GM08714 (cell line): ENCODE data around the gene SRGAP2C.
"Not testable (repeated sequence)": the region's sequence is repeated elsewhere in the genome, so short reads cannot be mapped to it uniquely, and the experiment has no call there.

Experiments
- H3K4me3 ChIP-seq: fragments of 200-500 bp; sonication (Bioruptor generic); 2 replicates; pipeline ENCODE4 v1.5.1; 2014; ENCODE audit warnings: mild to moderate bottlenecking, low read length, inconsistent platforms

Gene SRGAP2C

DNA sequence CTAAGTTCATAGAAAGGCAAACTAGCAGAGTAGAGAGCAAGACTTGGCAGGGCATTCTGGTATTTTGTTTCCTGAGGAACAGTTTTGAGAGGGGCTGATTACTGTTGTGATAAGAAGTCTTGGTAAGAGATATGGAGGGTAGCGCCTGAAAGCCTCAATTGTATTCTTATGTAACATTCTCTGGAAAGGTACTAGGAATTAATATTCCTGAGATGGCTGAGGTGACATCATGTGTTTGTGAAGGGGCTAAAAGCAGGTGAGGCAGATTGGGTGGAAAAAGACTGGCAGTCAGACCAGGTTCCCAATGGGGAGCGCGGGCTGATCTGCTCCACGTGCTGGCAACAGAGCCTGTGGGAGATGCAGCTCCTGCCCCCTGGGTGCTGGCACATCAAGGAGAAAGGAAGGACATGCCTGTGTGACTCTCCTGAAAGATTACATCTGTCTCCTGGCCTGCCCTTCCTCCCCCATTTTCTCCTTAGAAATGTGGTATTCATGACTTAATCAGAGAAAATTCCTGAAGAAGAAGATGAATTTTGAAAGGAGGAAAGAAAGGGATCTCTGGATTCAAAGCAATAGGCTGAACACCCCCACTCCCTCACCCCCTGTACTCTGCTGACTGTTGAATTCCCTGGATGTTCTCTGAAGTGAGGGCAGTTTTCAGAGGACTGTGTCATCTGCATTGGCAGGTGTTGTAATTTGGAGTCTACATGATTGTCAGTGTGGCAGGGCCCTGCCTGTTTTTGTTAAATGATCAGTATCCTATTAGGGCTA lies 94.2 kb downstream of the SRGAP2C start:
- H3K4me3 ChIP-seq, result not testable (repeated sequence)

DNA sequence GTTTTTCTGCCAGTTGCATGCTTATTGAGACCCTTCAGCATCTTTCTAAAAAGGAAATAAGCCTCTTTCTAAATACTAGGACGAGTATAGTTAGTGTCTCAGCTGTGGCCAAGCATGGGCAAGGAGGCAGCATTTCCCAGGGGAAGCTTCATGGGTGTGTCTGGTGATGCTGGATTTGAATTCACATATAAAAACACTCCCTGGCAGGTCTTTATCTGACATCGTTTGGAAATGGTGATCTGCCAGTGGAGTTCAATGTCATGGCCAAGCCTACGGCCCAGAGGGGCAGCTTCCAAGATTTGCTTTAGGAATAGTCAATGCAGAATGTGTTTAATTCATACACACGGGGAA lies 94.7 kb downstream of the SRGAP2C start:
- not testable (repeated sequence) for H3K4me3 ChIP-seq

DNA sequence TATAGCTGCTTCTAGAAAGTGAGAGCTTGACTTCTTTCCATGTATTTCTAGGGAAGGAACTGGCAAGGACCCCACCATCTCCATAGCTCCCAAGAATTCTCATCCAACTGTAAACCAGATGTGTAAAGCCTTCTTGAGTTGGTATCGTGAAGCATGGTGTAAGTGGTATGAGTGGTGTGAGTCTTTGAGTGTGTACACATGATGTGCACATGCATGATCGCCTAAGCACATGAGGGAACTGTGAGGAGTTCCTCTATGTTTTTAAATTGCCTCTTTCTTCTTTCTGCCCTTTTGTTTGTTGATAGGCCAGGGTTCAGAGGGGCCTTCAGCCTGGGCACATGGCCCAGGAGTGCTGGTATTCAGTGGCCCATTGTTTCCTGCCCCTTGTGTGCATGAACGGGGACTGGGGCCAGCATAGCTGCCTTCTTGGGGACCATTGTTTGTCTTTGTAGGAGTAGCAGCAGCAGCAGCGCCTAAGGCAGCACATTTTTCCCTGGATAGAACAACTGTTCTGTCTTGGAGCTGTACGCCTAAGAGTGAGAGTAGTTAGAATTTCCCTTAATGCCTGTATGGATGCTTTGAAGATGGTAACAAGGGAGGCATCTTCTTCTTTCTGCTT lies 96.0 kb downstream of the SRGAP2C start:
- not testable (repeated sequence) for H3K4me3 ChIP-seq

DNA sequence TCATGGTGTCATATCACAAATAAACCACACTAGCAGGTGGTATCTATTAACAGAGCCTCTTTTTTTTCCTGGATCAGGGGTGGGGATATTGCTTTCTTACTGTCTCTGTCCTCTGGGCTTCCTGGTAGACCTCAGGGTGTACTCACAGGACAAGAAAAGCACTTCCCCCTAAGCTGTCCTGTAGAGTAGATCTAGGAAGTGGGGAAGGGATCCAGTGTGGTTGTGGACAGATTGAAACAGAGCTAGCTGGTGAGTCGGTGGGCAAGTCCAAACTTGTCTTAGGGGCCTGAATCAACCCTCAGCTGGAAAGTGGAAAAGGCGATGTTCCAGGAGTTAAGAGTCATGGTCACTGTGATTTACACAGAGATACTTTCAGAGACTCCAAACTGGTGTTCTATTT lies 96.7 kb downstream of the SRGAP2C start:
- not testable (repeated sequence) for H3K4me3 ChIP-seq

DNA sequence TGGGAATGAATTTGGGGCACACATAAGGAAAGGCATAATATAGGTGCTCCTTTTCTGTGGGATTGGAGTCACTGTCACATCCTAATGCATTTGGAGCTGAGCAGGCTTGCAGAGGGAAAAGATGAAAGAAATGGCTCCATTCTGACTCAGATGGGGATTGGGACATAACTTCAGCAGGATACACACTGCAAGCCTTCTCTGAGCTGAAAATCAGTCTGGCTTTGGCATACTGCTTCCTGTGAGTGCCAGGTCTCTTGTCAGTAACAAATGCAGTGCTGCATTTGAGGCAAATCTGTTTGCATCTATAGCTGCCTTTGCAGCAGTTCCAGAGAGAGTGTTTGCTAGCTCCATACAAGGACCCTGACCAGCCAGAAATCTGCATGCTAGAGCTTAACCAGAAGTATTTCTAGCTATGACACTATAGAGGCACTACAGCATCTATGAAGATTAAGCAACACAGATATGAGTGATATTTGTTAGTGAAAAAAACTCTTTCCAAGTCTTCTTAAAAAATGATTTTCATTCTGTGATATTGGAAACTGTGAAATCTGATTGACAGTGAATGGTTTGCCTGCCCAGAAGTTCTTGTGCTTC lies 98.9 kb downstream of the SRGAP2C start:
- not testable (repeated sequence) for H3K4me3 ChIP-seq

DNA sequence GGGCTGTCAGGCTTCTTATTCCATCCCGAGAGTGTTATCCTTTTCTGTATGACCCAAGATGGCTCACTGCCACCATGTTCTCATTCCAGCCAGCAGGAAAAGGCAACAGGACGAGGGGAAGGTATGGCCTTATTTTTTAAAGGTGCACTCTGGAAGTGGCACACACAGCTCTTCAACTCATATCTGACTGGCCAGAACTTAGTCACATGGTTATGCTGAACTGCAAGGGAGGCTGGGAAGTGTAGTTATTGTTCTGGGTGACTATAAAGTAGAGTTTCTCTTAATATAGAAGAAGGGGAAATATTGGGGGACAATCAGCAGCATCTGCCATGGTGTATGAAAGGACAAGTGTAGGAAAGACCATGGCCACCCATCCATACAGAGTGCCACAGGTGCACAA lies 107.8 kb downstream of the SRGAP2C start:
- not testable (repeated sequence) for H3K4me3 ChIP-seq

DNA sequence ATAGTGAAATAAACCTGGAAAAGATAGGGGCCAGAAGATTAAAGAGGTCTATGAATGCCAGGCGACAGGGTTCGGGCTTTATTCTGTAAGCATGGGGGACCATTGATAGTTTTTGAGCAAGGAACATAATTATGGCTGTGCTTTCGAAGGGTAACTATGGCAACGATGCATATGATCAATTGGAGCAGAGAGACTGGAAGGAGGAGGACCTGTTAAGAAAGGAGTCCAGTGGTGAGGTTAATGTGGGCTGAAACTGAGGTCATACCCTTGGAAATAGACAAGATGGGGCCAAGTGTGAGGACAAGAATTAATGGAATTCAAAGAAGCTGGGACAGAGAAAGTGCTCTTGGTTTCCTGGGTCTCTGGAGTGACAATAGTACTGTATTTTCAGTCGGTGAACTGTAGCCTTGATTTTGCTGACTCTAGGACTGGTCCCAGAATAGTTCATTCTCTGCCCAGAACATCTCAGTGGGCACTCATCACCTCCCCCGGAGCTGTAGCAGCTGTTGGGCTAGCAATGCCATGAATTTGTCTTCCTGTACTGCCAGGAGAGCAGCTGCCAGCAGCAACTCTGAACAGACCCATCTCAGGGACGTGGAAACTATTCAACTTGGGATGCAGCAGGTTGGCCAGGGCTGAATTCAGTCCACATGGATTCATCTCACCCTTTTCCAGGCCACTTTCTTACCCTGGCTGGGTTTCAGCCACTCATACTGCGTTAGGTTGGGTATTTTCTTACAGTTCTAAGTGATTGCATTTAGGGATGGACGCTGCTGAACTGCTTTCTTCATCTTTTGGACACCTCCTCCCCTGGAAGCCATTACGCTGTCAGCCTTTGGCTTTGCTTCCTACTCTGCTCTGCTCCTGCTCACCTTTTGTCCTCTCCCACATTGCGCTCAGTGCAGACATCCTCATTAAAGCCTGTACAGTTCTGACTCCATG lies 108.8 kb downstream of the SRGAP2C start:
- H3K4me3 ChIP-seq, result not testable (repeated sequence)

DNA sequence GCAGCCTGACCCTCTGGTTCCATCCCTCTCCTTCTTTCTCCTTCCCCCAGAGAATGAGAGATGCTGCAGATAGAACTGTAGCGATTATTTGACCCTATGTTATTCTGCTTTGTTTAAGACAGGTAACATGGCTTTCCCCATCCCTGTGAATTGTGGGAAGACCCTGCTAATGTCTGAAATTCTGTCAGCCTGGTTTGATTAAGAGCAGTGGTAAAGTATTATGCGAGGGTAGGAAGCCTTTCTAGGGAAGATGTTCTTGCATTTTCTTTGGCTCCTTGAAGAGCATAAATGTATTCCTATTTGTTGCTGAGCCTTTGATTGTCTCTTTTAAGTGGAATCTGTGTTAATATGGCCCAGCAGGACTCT lies 109.4 kb downstream of the SRGAP2C start:
- H3K4me3 ChIP-seq, result not testable (repeated sequence)

DNA sequence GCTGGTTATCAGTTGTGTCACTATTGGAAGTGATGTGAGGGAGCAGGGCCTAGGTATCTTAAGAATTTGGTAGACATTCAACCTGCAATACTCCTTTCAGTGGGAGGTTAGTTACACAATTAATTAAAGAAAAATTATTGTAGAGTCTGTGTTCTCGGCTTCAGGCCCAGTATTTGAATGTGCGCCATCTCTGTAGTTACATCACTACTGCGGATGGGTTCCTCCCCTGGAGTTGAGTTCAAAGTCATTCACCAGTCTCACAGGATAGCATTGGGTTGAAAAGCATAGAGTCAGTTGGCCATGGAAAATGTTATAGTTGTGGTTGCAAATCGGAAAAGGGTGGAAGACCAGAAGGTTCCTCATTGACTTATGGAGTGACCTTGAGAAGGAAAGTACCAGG lies 111.8 kb downstream of the SRGAP2C start:
- not testable (repeated sequence) for H3K4me3 ChIP-seq

DNA sequence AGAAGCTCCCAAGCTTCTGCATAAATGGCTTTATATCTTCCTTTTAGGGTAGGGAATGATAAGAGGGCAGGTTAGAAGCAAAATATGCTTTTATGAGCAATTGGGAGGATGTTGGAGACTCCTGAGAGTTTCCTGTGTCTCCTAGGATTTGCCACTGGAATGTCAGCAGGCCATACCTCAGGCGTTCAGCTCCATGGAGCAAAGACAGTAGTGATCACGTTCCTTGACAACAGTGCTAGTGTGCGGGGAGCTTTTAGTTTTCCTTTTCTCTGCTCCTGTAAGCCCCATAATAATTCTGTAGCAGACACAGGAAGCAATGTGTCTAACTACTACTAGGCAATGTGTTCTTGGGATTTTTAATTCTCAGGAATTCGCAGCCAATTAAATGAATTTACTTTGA lies 113.8 kb downstream of the SRGAP2C start:
- H3K4me3 ChIP-seq, result not testable (repeated sequence)

DNA sequence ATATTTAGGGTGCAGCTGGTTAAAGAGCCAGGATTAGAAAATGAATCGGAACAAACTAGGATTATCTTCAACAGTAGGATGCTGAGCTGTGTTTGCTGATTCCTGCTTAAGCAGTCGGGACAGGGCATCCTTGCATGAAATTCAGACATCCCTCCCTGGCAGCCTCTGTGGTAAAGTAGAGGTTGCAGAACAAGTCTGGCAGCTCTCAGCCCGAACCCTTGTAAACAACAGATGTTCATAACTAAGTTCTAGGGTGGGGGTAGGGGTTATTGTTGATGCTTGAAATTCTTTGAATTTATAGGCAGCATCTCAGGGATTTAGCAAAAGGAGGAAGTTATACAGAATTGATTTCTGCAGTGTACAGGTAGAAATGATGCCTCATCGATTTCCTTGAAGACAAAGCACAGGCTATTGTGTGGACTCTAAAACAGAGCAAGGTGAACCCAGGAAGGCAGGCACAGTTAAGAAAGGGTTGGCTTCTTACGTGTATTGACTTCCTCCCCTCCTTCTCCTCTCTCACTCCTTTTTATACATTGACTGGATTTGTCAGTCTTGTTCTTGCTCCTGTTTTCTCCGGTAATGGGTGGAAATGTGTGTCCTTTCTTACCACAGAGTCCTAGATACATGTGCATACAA lies 114.9 kb downstream of the SRGAP2C start:
- H3K4me3 ChIP-seq, result not testable (repeated sequence)

DNA sequence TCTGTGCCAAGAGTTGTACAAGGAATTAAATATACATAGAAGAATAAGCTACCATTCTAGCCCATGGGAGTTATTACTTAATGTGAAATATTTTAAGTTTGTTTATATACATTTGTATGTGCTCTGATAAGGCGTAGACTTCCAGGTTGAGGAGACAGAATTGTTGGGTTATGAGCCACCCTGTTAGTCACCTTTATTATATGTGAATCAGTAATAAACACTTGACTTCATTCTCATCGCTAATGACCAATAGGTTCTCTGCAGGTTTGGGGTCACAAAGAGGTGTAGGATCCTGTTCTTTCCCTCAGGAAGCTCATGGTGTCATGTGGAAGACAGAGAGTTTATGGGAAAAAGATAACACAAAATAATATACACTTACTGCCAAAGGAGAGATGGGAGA lies 117.1 kb downstream of the SRGAP2C start:
- not testable (repeated sequence) for H3K4me3 ChIP-seq

DNA sequence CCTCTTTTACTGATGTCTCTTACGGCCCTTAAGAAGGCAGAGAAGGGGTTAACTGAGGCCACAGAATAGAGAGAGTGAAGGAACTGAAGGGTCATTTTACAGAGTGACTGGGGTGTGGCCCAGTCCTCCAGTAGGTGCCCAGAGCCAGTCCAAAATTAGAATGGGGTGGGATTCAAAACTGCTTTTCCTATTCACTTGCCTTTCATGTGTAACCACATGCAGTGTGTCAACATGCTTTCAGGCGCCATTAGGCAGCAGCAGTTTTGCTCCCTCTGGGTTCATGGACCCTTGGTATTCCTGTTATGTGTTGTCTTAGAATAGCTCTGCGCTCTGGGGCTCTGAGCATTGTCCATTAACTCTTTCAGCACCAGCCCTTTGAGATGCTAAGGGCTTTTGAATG lies 123.0 kb downstream of the SRGAP2C start:
- not testable (repeated sequence) for H3K4me3 ChIP-seq

DNA sequence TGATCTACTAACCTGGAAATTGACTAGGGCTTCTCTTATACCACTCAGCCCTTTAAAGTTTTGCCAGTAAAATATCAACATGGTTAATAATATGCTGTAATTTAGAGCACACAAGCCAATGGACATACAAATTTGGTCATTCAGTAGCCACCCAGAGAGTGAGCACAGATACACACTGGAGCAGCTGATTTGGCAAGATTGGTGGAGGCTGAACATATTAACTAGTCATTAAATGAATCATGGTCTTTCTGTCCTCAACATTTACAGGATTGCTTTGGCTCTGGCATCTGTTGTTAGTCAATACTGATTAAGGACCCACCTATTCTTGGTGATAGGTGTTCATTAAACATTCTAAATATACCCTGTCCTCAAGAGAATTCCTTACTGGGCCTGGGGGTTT lies 130.7 kb downstream of the SRGAP2C start:
- not testable (repeated sequence) for H3K4me3 ChIP-seq

DNA sequence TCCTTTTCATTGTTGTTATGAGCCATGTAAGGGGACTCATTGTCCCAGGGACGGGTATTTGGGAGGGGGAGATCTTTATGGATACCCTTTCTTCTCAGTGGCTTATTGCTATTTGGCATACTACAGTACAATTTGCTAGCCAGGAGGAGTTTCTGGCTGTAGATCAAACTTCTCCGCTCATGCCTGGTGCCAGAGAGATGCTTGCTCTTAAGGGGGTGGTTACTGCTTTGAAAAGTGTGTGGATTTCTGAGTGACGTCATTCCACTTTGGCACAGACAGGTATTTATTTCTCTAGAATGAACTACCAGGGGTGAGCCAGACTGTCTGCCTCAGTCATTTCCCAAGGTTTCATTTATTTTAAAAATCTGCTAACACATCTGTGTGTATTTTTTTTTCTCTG lies 131.3 kb downstream of the SRGAP2C start:
- H3K4me3 ChIP-seq, result not testable (repeated sequence)

DNA sequence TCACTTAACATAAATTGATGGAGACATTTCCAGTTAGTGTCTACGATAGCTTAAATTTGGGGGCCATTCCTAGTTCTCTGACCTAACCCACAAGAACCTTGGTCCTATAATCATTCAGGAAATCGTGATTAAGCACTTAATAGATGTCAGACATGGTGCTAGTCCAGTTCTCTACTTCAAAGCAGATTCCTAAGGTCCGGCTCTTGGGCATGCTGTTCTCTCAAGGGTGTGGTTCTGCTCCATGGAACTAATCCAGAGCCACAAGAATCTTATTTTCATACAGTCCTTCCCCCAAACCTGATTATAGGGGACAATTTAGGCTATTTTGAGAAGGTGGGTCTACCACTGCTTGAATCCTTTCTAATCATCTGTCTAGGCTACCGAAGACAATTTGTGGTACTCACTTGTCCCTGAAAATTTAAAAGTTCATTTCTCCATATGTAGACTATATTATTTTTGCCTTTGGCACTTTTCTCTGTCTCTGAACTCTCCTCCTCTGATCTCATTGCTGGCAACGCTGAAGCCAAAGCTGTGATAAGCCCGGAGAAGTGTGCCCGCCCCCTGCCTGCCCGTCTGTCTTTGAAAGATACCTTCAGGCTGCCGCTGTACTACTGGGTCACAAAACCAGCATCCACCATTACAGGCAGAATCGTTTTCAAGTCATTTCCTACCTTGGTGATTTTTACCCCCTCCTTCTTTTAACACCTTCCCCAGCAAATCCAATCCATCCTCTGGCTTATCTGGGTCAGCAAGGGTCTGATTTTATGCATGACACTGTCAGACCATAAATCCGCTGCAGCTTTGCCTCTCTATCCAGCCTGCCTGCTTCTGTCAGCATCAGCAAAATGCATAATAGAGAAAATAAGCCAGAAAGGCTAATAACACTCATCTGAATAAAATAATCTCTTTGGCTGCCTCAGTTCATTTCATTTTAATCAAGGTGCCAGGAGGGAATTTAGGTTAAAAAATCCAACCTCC lies 133.0 kb downstream of the SRGAP2C start:
- not testable (repeated sequence) for H3K4me3 ChIP-seq

DNA sequence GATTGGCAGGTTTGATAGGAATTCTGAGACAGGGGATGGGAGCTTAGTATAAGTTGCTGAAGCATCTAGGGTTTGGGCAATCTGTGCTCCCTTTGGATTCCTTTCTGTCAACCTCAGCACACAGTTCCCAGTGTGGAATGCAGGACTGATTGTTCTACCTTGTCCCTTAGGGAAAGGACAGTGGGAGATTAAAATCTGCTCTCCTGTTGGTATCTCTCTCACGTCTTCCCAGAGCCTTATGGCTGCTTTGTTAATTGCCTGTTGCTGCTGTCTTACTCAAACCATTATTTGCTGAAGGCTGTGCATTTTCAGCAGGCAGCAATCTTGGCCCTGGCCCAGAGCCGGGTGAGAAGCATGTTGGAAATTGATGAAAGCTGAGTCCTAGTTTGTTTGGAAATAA lies 133.9 kb downstream of the SRGAP2C start:
- H3K4me3 ChIP-seq, result not testable (repeated sequence)

DNA sequence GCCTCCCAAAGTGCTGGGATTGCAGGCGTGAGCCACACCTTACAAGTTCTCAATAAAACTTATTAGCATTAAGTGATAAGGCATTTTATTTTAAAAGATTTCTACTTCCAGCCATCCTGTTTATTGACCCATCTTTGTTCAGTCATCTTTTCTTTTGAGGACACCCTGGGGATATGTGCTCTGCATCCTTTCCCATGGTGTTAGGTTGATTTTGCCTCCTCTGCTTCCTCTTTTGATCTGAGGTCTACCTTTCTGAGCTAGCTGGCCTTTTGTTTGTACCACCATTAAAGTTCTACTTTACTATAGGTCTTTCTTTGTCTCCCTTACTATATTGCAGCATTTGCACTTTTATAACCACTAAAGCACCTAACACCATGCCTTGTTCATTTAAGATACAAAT lies 136.9 kb downstream of the SRGAP2C start:
- not testable (repeated sequence) for H3K4me3 ChIP-seq

DNA sequence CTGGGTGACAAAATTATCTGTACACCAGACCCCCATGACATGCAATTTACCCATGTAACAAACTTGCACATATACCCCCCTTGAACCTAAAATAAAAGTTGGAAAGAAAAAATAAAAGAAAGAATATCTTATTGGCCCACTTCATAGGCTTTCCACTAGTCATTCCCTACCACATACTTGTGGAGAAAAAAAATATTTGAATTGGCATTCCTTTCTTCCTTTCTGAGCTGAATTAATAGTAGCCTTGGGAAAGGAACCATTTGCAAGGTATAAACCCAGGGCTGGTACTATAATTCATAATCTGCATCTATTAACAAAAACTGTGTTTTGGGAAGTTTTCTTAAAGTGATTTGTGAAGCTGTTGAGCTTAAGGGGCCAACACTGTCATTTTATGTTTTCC lies 140.0 kb downstream of the SRGAP2C start:
- H3K4me3 ChIP-seq, result not testable (repeated sequence)

DNA sequence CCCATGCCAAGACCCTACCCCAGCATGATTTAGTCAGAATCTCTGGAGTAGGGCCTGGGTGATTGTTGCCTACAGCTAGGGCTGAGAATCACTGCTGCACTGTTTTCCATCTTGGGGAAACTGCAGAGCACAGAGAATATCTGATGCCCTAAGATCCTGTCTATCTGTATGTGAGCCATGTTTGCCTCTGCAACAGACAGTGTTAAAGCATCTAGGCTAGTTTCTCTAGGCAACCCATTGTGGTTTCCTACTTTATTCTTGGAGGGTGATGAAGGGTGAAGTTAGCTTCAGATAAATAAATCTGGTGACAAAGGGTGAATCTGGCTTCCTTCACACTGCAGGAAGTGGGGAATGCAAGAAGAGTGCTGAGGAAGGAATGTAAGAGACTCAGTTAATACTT lies 147.4 kb downstream of the SRGAP2C start:
- H3K4me3 ChIP-seq, result not testable (repeated sequence)
